Nephron progenitor cell (in vitro differentiated cells): ENCODE data around the gene CACNA1C.

Experiments
- DNase-seq: peaks from one replicate; pipeline ENCODE4 v3.0.0; 2021
- H3K27ac Mint-ChIP-seq: 2 replicates; pipeline ENCODE4 v1.8.0; 2021; ENCODE audit warnings: mild to moderate bottlenecking, moderate library complexity, mixed read lengths
- H3K27me3 Mint-ChIP-seq: 2 replicates; pipeline ENCODE4 v1.8.0; 2021; ENCODE audit warnings: mild to moderate bottlenecking, low read depth, mixed read lengths; ENCODE audit not compliant: poor library complexity
- H3K36me3 Mint-ChIP-seq: 2 replicates; pipeline ENCODE4 v1.8.0; 2021; ENCODE audit warnings: low read depth, mixed read lengths
- H3K4me1 Mint-ChIP-seq: 2 replicates; pipeline ENCODE4 v1.8.0; 2021; ENCODE audit warnings: mixed read lengths
- H3K4me3 Mint-ChIP-seq: 2 replicates; pipeline ENCODE4 v1.8.0; 2021; ENCODE audit warnings: mild to moderate bottlenecking, moderate library complexity, mixed read lengths
- H3K9me3 Mint-ChIP-seq: 2 replicates; pipeline ENCODE4 v1.8.0; 2021; ENCODE audit warnings: mild to moderate bottlenecking, moderate library complexity, mixed read lengths
- TF ChIP-seq, protein P1 (sequence below): fragments of 200-600 bp; sonication (generic); IDR thresholded peaks from 2 replicates; pipeline ENCODE4 v1.5.0; 2021; ENCODE audit warnings: antibody characterized with exemption

CACNA1C gene

GRCh38 chr12:2609020-2609419 is 556.2 kb downstream of the CACNA1C start:
- Mint-ChIP-seq H3K4me1 (no peaks in the 10 kb centered on the region), H3K9me3 (no peaks in the 10 kb centered on the region)

GRCh38 chr12:2610358-2610757 is 557.6 kb downstream of the CACNA1C start:
- no peak for DNase-seq
- H3K4me1 Mint-ChIP-seq: peaks cover 5% of the 10 kb centered on the region
- no peak overlapping the region for H3K4me3 Mint-ChIP-seq
- peaks cover 55% of the 10 kb centered on the region for H3K27me3 Mint-ChIP-seq
- H3K9me3 Mint-ChIP-seq: no peaks in the 10 kb centered on the region
- H3K27ac Mint-ChIP-seq: no peak overlapping the region
- no peaks in the 10 kb centered on the region for H3K36me3 Mint-ChIP-seq
- TF ChIP-seq, protein P1, sequence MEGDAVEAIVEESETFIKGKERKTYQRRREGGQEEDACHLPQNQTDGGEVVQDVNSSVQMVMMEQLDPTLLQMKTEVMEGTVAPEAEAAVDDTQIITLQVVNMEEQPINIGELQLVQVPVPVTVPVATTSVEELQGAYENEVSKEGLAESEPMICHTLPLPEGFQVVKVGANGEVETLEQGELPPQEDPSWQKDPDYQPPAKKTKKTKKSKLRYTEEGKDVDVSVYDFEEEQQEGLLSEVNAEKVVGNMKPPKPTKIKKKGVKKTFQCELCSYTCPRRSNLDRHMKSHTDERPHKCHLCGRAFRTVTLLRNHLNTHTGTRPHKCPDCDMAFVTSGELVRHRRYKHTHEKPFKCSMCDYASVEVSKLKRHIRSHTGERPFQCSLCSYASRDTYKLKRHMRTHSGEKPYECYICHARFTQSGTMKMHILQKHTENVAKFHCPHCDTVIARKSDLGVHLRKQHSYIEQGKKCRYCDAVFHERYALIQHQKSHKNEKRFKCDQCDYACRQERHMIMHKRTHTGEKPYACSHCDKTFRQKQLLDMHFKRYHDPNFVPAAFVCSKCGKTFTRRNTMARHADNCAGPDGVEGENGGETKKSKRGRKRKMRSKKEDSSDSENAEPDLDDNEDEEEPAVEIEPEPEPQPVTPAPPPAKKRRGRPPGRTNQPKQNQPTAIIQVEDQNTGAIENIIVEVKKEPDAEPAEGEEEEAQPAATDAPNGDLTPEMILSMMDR: no peak

More at GRCh38 chr12:2609020-2609419, 556.2 kb downstream of the CACNA1C start:
- H3K27me3 Mint-ChIP-seq: peaks cover 49% of the 10 kb centered on the region
- H3K27ac Mint-ChIP-seq: no peak overlapping the region
- TF ChIP-seq, protein P1: no peak
- H3K36me3 Mint-ChIP-seq: no peaks in the 10 kb centered on the region
- H3K4me3 Mint-ChIP-seq: no peak overlapping the region
- no peak for DNase-seq

- TF ChIP-seq, protein P1: no peak
- no peaks in the 10 kb centered on the region for H3K36me3 Mint-ChIP-seq
Observed at GRCh38 chr12:2613326-2614073, 560.7 kb downstream of the CACNA1C start.

GRCh38 chr12:2614341-2614740 is 561.6 kb downstream of the CACNA1C start:
- TF ChIP-seq, protein P1: no peak
- H3K4me3 Mint-ChIP-seq: no peak overlapping the region
- H3K36me3 Mint-ChIP-seq: no peaks in the 10 kb centered on the region
- H3K4me1 Mint-ChIP-seq: peaks cover 21% of the 10 kb centered on the region
- peaks cover 40% of the 10 kb centered on the region for H3K27me3 Mint-ChIP-seq
- no peaks in the 10 kb centered on the region for H3K9me3 Mint-ChIP-seq
- DNase-seq: no peak
- H3K27ac Mint-ChIP-seq: no peak overlapping the region

More at GRCh38 chr12:2613326-2614073, 560.7 kb downstream of the CACNA1C start:
- DNase-seq: no peak
- peaks cover 21% of the 10 kb centered on the region for H3K4me1 Mint-ChIP-seq
- peaks cover 37% of the 10 kb centered on the region for H3K27me3 Mint-ChIP-seq
- H3K9me3 Mint-ChIP-seq: no peaks in the 10 kb centered on the region
- no peak overlapping the region for H3K4me3 Mint-ChIP-seq
- H3K27ac Mint-ChIP-seq: no peak overlapping the region

GRCh38 chr12:2615665-2616402 is 563.0 kb downstream of the CACNA1C start:
- H3K4me3 Mint-ChIP-seq: peak overlapping the region; percentile 30
- no peak for DNase-seq
- TF ChIP-seq, protein P1: no peak
- peaks cover 21% of the 10 kb centered on the region for H3K4me1 Mint-ChIP-seq
- no peaks in the 10 kb centered on the region for H3K36me3 Mint-ChIP-seq
- H3K27me3 Mint-ChIP-seq: peaks cover 32% of the 10 kb centered on the region
- no peaks in the 10 kb centered on the region for H3K9me3 Mint-ChIP-seq
- no peak overlapping the region for H3K27ac Mint-ChIP-seq
